ENCODE data around the gene TBX15. TPM values are rescaled to one million over a fixed set of nuclear protein-coding genes. Genes with fewer than 3 reads are reported as not detected.

The TBX15 gene
- total RNA-seq = 33.9 TPM

DNA sequence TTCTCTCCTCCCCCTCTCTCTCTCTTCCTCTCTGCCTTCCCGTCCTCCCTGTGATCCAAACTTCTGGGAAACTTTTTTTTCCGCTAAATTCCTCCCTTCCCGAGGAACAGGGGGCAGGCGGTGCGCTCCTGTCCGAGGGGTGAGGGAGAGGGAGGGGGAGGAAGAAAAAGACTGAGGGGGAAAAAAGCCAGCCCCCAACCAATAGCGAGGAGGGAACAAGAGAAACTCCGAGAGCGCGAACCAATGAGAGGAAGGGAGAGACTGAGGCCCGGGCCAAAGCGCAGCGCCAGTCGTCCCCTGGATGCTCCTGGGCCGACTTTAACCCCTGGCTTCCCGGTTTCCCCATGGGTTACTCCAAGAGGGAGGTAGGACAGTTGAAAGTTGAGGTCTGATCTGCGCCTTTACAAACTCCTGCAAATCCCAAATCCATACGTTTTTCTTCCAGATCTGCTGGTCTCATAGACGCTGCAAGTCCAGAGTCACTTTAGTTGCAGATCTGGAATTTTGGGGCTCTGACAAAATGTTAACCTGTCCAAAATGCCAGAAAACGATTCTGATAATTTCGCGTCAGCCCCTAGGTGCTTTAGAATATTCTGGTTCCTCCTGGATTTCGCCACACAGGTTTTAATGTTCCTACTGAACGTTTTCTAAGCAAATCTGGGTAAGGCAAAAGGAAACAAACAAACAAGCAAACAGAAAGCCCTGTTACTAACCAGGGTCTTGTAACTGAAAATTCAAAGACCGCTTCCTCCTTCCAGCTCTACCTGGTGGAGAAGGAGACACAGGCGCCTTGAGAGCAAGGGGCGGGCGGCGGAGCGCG is at the start of gene TBX15:
Gene TBX15, minus strand, starts transcription at position 158 of the 820 bp plus-strand sequence. CDS start 548 bp downstream, outside the sequence.
- peak; percentile 96 for DNase-seq

DNA sequence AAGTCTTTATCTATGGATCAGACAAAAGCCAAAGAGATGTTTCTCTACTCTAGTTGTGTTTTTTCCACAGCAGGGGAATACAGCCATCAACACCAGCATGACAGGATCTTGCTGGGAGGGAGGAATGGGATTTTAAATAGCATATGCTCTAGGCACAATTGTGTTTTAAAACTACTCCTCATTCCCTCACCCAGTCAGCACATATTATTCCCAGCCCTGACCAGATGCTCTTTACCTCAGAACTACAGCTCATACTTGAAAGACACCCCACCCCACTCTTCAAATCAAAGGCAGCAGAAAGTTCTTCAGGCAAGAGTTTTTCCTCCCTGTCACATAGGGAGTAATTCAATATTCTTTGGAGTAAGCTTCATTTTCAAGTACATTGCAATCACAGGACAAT is 46.2 kb upstream of the TBX15 start:
- DNase-seq = no peak

DNA sequence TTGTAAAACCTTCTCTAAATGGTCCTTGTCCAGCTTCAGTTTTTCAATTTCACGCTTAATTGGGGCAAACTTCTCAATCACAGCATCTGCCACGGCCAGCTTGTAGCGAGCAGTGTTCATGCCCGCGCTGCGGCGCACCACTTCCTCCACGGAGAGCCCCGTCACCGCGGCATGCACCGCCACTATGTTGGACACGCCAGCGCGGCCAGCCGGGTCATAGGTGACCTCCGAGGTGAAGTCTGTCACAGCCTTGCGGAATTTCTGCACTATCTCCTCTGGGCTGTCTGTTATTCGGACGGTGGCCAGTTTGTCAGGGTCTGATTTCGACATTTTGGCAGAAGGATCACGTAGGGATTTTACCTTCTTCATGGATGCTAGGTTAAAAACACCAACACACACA is 44.8 kb upstream of the TBX15 start:
- DNase-seq = no peak

DNA sequence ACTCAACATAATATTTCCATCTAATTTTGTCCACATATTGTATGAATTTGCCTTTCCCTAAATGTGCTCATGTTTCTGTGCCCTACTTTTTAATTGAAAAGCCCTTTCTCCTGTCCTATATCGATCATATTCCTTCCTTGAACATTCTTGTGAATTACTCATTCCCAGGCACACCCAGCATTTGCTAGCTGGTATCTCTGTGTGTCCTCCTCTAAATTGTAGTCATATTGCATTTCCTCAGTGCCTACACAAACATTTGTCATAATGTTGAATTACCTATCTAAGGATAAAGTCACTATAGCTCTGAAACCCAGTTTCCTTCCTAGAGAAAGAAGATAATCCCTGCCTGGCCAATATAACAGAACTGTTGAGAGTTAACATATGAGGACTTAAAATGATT is 39.6 kb upstream of the TBX15 start:
- DNase-seq = no peak

DNA sequence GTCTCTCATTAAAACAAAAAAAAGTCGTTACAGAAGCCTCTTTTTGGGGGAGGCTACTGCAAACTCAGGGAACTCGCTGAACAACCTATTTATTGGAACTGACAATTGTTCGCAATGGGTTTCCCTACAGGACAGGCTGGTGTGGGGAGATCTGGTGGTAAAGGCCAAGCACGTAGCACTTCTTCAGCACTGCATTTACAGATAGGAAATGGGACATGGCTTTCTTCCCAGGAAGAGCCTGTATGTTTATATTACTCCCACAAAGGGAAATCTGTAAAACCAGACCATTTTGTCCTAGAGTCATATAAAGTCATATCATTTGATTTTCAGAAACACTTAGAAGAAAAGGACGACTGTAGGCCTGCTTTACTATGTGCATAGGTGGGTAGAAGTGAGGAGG is 38.8 kb upstream of the TBX15 start:
- DNase-seq = no peak

DNA sequence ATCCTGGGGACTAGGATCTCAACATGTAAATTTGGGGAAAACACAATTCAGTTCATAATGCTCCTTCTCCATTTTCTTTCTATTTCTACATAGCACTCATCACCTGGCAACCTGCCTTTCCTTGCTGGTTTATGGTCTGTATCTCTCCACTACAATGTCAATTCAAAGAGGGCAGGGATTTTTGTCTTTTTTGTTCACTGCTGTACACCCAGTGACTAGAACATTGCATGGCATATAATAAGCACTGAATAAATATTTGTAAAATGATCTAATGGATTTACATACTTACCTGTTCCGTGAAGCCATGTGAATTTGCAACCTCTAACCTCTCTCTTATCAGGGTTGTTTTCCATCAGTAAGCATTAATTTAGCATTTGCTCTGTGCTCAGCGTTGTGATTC is 27.4 kb upstream of the TBX15 start:
- DNase-seq = no peak

DNA sequence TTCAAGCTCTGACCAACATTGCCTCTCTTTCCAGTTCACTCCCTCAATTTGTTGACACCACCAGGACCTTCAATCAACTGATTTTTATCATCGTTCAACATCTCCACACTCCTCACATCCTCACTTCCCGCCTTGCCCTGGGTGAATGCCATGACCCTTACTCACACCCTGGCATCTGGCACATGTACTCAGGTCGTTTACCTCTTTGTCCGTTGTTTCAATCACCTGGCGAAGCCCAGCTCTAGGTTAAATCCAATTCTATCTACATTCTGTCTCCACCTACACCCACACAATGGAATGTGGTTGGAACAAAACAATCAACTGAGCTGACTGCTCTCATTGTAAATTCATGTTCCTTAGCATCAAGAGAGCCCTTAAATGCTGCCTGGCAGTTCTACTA is 24.2 kb upstream of the TBX15 start:
- no peak for DNase-seq

DNA sequence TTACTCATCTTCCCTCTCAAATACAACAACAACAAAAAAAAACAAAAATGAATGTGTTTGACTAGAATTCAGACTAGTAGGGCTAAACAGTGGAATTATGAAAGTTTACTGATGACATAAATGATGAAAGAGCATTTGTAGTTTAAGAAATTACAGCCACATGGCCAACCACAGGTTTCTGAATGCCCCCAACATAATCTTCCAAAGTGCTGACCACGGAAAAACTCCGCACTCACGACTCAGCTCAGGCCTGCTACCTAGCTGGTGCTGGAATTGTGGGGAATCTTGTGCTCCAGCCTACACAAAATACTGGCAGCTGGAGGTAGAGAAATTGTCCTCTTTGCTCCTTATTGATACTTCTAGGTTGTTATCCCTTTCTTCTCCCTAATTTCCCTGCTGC is 23.6 kb upstream of the TBX15 start:
- DNase-seq = no peak

DNA sequence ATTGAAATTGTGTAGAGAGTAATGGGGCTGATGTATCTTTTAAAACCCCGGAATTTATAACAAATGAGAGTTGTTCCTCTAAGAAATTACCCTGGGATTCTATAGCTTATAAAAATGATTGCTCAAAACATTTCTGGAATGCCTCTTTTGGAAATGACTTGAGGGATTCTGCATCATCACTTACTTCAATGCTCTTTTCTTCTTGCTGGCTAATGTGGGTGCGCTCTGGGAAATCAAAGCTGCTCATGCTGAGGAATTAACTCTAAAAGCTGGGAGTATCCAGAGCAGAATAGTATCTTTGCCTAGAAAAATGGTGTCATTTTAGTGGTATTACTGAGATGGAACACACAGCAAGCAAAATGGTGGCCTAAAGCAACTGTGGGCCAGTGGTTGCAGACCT is 23.0 kb upstream of the TBX15 start:
- peak; percentile 10 for DNase-seq

DNA sequence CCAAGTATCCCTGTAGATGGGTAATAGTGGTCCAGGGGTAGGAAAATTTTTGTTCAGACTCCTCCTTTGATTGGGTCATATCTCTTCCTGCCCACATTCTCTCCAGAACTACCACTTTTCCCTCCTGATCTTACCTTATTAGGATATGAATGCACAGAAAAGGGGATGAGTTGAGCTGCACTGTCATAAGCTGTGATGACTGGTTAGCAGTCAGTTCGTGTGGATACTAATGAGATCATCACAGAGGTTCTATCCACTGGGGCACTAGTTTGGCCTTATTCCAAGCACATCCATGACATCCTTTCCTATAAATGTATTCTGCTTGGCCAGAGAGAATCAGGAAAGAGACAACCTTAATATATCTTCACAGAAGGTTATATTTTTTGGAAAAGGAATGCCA is 22.1 kb upstream of the TBX15 start:
- no peak for DNase-seq

DNA sequence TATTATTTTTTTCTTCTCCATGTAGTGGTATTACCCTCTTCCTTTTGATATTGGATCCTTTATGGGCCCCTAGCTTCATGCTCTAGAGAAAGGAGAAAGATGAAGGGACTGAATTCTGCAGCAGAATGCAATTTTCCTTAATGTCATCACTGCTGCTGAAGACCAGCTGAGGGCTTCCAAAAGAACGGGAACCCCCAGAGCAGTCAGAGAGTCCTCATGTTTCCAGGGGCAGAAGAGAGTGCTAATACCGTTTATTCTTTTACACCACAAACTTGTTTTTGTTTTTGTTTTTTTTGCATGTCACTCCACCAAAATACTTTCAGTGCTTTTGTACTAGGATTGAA is 21.1 kb upstream of the TBX15 start:
- peak; percentile 76 for DNase-seq

DNA sequence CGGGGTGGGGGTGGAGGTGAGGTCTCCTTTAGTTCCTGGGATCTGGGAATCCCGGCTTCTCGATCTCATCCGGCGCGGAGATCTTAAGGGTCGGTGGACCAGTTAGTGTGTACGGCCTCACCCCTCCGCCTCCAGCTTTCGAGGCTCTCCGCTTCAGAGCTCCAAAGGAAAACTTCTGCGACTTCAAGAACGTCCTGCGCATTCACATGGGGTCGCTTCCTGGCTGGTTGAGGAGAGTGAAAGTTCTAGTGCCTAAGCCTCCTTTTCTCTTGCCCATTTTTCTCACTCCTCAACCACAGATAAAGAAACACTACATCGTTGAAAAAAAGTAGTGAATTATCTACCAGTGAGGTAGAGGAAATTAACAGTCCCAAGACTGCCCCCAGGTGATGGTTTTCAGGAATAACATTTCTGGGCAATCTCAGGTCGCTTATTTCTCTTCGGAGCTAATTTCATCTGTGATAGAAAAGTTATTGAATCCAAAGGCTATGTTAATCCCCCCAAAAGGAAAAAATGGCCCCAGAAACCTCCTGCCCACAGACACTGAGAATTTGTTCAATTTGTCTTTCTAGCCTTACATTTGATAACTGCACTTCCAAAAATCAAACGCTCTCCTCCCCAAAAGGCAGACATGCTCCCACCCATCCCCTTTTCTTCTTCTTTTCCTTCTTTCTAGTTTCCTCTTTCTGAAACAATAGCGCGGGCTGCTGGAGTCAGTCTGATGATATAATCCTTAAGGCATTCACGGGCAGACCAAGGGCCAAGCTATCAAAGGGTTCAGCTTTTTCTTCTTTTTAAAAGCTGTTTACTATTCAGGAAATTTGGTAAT is 20.6 kb upstream of the TBX15 start:
- peak; percentile 89 for DNase-seq

DNA sequence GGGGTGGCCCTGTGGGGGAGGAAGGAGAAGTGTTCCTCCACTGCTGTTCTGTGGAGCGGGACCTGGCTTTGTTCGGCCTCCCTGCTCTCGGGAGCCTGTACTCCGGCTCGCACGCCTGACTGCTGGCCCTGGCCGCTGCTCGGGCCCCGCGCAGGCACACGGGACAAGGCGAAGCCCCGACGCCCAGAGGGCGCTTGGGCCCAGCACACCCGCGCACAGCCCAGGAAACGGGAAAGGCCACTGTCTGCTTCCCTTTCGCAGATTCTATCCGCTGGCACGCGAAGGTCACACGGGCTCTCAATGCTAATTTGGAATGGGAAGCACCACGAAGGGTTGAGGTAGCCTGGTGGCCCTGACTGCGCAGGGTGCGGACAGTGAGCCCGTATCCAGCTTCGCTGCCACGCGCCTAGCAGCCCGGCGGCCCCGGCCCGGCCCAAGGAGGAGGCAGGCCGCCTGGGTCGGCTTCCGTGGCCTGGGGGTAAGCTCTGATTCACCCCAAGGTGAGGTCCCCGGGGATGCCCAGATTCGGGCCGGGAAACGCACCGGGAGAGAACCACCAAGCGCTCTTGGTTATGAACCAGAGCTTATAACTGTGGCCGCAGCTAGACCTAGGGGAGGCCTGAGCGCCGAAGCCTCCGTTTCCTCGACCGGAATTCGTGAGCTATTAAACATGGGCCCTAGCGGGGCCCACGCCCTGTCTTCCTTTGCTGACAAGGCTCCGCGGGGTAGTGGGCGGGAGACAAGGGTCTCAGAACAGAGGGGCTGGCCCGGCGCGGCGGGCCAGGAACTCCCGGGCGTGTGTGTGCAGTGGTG is 19.7 kb upstream of the TBX15 start:
- DNase-seq = peak; percentile 23

DNA sequence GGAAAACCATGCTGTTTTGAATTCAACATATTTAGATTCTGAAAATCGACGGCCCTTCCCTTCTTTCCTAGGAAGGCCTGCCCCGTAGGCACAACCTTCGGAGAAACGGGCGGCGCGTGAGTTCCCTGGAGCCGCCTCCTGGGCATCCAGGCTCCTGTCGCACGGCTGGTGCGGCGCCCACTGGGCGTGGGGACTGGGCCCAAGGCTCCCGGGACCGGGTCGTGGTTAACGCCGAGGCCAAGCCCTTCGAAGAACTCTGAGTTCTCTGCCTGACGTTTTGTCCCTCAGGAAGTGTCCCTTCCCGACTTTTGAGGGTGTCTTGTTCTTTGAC is 19.2 kb upstream of the TBX15 start:
- DNase-seq = no peak

DNA sequence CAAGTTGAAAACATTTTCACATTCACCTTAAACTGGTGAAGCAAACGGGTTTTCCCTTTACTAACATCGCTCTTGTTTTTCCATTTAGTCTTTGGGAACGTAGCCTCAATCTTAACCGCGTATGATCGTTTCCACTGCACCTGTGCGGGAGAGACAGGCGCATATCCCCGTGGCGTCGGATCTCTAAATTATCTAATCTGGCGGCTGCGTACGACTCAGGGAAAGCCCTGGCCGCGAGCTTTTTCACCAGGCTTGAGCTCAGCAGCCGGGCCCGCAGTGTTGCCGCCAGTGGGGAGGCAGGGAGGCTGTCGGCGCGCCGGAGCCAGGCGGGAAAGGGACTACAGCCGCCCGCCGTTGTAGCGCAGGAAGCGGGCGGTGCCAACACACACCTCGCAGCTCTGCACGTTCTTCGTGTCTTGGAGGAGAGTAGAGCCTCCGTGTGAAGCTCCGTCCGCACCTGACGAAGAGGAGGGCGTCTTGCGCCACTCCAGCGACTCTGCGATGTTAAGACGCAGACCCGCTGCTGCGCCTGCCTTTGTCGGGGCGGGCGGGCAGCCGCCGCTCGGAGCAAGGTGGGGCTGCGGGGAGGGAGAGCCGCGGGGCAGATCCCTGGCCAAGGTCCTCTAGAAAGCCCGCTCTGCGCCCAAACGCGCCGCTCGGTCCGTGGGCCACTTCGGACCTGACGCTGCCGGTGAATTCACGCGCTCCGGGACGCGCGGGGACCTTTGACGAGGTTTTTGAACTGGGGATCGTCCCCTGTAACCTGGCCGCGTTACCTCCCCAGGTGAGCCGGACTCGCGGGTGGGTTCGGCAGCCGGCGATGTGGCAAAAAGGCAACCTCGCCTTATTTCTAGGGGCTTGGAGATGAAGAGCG is 18.5 kb upstream of the TBX15 start:
- no peak for DNase-seq

DNA sequence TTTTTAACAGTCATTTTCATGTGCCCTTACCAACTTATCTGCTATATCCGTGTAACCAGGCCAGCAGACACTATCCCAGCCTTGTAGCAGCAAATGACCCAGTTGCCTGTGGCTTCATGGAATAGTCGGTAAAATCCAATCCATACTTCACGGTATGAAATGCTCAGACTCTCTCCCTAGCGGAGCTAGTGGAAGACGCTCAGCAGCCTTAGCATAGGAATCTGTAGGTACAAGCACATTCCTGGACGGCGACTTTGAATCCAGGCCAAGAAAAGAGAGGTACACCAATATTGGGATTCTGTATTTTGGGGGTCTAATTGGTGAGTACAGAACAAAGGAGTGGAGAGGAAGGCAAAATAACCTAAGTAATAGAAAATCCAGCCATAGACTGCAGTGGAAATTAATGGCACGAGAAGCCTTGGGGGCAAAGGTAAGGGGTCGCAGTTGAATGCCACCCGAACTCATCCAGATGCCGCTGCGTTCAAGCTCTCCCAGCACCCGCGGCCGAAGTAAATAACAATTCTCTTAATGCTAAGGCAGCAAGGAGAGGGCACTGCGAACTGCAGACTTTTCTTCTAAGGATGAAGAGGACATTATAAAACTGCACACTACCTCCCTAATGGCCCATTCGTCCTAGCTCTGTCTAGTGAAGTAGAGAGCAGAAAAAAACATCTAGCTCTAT is 17.7 kb upstream of the TBX15 start:
- DNase-seq = no peak

DNA sequence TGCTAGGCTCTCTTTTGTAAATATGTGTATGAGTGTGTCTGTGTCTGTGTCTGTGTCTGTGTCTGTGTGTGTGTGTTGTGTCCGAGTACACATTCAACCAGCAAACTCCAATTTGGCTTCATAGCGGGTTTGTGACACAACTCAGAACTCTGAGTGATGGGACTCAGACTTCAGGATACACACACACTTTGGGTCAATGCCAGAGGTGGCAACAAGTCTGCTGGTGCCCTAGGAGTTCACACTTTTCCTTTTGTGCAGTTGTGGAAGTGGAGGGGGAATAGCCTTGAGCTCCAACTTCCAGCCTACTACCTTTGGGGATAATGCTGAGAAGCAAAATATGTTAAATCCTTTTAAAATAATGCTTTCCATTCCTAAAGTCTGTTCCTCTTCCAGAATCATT is 16.6 kb upstream of the TBX15 start:
- DNase-seq = no peak

DNA sequence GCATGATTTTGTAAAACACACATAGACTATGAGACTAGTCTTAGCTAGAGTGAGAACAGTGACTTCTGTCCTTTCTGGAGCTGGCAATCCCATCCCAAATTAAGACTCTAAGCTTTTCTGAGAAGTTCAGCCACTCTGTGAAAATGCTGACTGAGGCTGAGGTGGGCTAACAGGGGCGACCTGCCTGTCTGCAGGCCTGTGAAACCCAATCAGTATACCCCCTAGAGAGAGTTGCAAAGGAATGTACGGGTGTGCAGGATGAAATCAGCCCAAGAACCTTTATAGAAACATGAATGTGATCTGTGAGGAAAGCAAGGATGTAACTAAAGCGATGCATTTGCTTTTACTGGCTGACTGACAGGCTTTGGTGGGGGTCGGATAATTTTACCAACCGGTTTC is 16.0 kb upstream of the TBX15 start:
- no peak for DNase-seq

DNA sequence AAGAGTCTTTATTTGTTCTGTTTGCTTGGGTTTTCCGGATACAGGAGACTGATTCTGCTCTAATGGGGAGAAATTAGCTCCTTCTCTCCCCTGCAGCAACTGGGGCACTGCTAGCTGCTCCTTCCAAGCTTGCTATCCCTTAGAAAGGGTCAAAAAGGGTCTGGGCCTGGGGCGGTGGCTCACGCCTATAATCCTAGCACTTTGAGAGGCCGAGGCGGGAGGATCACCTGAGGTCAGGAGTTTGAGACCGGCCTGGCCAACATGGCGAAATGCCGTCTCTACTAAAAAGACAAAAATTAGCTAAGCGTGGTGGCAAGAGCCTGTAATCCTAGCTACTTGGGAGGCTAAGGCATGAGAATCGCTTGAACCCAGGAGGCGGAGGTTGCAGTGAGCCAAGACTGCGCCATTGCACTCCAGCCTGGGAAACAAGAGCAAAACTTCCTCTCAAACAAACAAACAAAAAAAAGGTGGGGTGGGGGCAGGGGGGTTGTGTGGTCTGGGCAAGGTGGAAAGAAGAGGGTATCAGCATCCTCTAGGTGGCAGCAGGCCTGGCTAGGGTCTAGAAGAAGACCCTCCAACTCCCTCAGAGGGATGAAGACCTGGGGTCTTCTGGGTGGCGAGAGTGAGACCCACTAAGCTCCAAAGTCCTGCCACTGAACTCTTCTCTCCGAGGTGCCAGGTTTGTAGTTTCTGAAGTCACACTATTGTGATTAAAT is 15.4 kb upstream of the TBX15 start:
- no peak for DNase-seq

DNA sequence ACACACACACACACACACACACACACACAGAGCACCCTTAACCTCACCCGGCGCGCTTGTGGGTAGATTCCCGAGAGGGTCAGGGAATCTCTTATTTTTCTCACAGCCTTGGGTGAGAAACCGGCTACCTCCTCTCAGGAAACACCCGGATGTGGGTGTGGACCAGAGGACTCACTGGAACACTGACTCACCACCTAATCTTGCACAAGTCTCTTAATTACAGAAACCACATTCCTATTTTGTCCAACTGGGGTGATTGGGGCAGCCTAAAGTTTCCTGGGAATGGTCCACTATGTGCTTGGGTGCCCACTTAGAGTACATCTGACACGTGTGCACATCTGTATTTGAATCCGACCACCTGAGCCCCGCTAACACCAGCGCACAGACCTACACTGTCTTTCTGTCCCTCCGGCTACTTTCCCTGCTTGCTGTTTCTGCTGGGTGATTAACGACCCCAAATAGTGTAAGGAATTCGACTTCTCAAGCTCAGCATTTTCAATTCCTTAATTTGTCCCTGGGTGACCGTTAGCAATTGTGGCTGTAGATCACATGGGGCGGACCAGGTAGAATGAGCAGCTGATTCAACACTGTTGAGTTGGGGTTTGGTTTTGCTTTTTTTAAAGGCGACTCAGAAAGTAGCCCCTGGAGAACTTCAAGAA is 14.0 kb upstream of the TBX15 start:
- peak; percentile 37 for DNase-seq
